ENCODE data around the gene PLSCR3.

GRCh38 chr17:7392696-7393612 is 1.4 kb downstream of the PLSCR3 start:
- TF ChIP-seq, protein P1, sequence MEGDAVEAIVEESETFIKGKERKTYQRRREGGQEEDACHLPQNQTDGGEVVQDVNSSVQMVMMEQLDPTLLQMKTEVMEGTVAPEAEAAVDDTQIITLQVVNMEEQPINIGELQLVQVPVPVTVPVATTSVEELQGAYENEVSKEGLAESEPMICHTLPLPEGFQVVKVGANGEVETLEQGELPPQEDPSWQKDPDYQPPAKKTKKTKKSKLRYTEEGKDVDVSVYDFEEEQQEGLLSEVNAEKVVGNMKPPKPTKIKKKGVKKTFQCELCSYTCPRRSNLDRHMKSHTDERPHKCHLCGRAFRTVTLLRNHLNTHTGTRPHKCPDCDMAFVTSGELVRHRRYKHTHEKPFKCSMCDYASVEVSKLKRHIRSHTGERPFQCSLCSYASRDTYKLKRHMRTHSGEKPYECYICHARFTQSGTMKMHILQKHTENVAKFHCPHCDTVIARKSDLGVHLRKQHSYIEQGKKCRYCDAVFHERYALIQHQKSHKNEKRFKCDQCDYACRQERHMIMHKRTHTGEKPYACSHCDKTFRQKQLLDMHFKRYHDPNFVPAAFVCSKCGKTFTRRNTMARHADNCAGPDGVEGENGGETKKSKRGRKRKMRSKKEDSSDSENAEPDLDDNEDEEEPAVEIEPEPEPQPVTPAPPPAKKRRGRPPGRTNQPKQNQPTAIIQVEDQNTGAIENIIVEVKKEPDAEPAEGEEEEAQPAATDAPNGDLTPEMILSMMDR (conservative IDR thresholded peaks at IDR 0.05 in 1 of 2, IDR thresholded peaks at IDR 0.05 in 1 of 2; ENCODE audit: low read depth in 1 of 2, low read length in 2 of 2), result no peak
- no peak for TF ChIP-seq EZH2 (IDR thresholded peaks at IDR 0.05; ENCODE audit: low read length, missing control alignments)
